IPS DF 4.7 (cell line): ENCODE results near the gene TCF4.
A peak's percentile ranks its signal among the peaks of the same experiment; 100 is the strongest.

Experiments
- DNase-seq: peaks from one replicate; pipeline ENCODE4 v3.0.0-alpha.2; 2013; ENCODE audit warnings: low spot score; ENCODE audit errors: extremely low read depth

The TCF4 gene

GRCh38 chr18:55444536-55444935 is 143.5 kb downstream of the TCF4 start:
- no peak for DNase-seq

- no peak for DNase-seq
These were observed 144.2 kb downstream of the TCF4 start for GRCh38 chr18:55443776-55444175.

- DNase-seq = no peak
These were observed 145.4 kb downstream of the TCF4 start for GRCh38 chr18:55442561-55442960.

GRCh38 chr18:55440988-55441387 is 147.0 kb downstream of the TCF4 start:
- no peak for DNase-seq

- DNase-seq = peak; percentile 60
These were observed 148.9 kb downstream of the TCF4 start for GRCh38 chr18:55439056-55439455.

GRCh38 chr18:55435592-55435991 is 152.4 kb downstream of the TCF4 start:
- DNase-seq = no peak

- no peak for DNase-seq
These were observed 154.3 kb downstream of the TCF4 start for GRCh38 chr18:55433648-55434047.

GRCh38 chr18:55433140-55433539 is 154.9 kb downstream of the TCF4 start:
- no peak for DNase-seq

- no peak for DNase-seq
These were observed 155.5 kb downstream of the TCF4 start for GRCh38 chr18:55432307-55433040.

GRCh38 chr18:55430026-55430425 is 158.0 kb downstream of the TCF4 start:
- DNase-seq = no peak

- no peak for DNase-seq
These were observed 160.0 kb downstream of the TCF4 start for GRCh38 chr18:55427951-55428350.

- DNase-seq = no peak
These were observed 162.3 kb downstream of the TCF4 start for GRCh38 chr18:55425698-55426097.

GRCh38 chr18:55422456-55423180 is 165.4 kb downstream of the TCF4 start:
- DNase-seq = no peak

- no peak for DNase-seq
These were observed 166.2 kb downstream of the TCF4 start for GRCh38 chr18:55421615-55422419.

GRCh38 chr18:55421308-55421614 is 166.7 kb downstream of the TCF4 start:
- no peak for DNase-seq

- no peak for DNase-seq
These were observed 167.2 kb downstream of the TCF4 start for GRCh38 chr18:55420665-55421307.

- no peak for DNase-seq
These were observed 167.9 kb downstream of the TCF4 start for GRCh38 chr18:55419947-55420664.

- no peak for DNase-seq
These were observed 168.7 kb downstream of the TCF4 start for GRCh38 chr18:55419132-55419946.

GRCh38 chr18:55418439-55418838 is 169.6 kb downstream of the TCF4 start:
- DNase-seq = no peak

- no peak for DNase-seq
These were observed 171.2 kb downstream of the TCF4 start for GRCh38 chr18:55416791-55417190.
